HG03025 (cell line): ENCODE results near the gene APOL2.
"Not testable (repeated sequence)": the region's sequence is repeated elsewhere in the genome, so short reads cannot be mapped to it uniquely, and the experiment has no call there.

Source experiments
- ATAC-seq: cut with Tn5 transposase; IDR thresholded peaks from one replicate; pipeline ENCODE4 v1.9.1; 2021; ENCODE audit warnings: mild to moderate bottlenecking, moderate library complexity; ENCODE audit not compliant: unreplicated experiment, low FRiP score

The APOL2 gene

DNA sequence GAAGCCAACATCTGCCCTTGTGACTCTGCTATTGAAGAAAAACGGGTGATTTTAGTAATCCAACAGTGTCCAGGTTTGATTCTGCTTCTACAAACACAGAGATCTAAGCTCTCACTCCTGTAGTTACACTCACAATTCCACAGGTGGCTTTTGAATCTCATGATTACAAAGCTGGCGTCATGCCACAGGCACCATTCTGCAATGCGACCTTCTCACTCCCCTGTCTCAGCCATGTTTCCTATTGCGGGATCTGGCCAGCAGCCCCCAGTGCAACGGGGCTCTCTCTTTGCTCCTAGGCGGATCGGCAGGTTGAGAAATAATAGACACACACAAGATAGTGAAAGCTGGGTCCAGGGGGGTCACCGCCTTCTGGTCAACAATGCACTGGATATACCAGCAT lies 36.4 kb downstream of the APOL2 start:
- ATAC-seq, result not testable (repeated sequence)

DNA sequence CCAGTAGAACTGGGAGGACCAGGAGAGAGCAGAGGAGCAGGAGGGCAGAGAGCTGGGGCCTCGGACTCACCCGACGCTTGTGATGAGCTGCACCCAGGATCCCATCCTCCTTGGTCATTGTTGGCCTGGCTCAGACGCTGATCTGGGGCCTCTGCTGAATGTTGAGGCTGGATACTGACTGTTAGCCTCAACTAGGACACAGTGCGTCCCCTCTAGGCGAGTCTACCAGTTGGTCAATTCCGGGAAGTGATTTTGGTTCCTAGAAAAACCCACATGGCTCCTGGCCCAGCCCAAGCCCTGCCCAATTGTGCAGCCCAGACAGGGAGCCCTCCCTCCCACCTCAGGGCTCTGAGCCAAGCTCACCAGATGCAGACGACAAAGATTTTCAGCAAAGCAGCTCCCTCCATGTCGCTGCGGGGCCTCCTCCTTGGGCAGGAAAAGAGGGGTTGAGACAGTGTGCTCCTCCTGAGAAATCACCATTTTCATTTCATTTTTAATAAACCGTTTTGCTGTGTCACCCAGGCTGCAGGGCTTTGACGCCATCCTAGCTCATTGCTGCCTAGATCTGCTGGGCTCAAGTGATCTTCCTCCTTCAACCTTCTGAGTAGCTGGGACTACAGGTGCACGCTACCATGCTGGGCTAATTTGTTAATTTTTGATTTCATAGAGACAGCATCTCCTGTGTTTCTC lies 37.6 kb downstream of the APOL2 start, which contains the start of gene APOL4:
TSS of gene APOL4 (minus strand) at position 180 of the 690 bp plus-strand sequence. CDS start at position 105, 75 bp downstream.
- no peak for ATAC-seq

DNA sequence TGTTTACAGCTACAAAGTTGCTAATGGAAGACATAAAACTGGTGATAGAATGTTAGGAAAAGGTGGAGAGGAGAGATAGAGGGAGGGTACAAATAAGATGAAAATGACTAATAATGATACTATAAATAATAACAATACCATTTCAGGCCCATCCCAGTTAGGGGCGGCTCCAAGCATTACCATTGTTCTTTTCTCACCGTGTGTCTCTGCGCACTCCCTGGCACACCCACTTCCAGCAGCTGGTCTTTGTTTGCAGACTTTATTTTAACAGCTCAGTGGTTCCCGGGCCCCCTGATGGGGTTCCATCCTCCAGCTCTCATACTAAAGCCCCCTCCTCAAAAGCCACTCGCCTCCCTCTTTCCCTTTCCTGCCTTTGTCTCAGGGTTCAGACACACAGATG lies 38.3 kb downstream of the APOL2 start:
- not testable (repeated sequence) for ATAC-seq

DNA sequence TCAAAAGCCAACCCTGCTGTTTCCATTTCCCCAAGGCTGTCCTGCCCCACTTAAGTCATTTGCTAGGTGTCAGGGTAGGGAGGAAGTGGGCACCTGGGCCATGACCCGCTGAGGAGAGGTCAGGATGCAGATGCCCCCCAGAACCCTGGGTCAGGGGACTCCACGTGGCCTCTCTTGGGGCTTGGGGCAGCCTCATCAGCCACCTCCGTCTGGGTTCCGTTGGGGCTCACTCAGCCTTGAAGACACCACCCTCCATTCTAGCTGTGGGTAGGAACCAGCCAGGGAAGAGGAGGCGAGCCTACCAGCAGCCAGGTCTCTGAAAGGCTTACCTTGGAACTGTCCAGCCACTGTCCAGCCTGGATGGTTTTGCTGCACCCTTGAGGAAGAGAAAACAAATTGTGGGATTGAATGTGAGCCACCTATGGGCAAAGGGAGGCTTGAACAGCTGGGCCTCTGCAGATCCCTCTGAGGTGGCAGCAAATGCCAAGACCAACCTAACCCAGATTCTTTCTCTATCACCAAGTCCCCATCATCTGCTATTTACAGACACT lies 40.3 kb downstream of the APOL2 start:
- ATAC-seq, result no peak

DNA sequence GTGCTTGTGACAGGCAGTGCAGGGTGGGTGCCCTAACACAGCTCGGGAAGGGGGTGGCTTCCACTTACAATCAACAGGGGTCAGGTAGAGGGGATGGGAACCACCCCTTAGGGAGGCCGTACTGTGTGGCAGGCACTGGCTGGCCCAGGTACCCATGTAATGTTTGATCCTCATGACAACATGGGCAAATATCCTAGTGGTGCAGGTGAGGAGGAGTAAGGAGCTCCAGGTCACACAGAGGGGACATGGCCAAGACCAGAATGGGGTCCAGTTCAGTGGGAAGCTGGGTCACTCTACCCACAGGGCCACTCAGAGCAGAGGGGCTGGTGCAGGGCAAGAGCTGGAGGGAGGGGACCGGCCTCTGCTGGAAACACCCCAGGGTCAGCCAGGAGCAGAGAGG lies 40.8 kb downstream of the APOL2 start:
- no peak for ATAC-seq

DNA sequence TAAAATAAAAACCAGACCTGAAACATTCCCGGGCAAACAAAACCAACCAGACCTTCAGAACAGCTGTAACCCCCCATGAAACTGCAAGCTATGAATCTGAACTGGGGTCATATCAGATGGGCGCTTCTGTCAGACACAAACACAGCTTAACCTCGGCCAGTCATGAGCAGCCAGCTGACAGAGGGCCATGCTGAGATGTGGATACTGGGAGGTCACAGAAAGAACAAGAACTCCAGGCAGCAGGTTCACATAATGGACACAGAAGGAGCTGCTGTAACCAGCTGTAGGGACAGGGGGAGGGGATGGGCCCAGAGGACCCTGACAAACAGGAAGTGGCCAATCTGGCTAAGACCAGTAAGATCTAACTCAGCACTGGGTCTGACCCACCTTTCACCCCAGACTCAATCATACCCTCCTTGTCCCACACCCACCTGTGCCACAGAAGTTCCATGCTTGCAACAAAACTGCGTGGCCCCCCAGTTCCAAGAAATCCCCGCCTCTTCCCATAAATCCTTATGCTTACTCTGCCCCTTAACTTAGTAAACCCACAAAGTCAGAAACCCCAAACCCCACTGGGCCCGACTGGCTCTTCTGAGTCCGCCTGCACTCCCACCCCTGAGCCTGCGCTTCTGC lies 41.7 kb downstream of the APOL2 start:
- no peak for ATAC-seq

DNA sequence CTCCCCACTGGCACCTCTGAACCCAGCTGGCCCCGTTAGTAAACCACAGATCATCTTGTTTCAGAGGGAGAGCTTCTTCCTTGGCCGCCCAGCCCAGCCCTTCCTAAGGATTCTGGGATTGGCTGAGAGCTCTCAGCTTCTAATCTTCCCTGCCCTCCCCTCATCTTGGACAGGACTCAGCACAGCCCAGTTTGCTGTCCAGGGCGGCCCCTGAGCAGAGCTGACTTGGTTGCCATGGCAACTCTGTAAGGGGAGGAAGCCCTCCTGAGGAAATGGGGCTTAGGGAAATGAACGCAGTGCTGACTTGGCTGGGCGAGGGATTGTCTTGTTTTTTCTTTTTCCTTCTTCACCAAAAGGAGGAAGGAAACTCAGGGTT lies 42.3 kb downstream of the APOL2 start:
- no peak for ATAC-seq

DNA sequence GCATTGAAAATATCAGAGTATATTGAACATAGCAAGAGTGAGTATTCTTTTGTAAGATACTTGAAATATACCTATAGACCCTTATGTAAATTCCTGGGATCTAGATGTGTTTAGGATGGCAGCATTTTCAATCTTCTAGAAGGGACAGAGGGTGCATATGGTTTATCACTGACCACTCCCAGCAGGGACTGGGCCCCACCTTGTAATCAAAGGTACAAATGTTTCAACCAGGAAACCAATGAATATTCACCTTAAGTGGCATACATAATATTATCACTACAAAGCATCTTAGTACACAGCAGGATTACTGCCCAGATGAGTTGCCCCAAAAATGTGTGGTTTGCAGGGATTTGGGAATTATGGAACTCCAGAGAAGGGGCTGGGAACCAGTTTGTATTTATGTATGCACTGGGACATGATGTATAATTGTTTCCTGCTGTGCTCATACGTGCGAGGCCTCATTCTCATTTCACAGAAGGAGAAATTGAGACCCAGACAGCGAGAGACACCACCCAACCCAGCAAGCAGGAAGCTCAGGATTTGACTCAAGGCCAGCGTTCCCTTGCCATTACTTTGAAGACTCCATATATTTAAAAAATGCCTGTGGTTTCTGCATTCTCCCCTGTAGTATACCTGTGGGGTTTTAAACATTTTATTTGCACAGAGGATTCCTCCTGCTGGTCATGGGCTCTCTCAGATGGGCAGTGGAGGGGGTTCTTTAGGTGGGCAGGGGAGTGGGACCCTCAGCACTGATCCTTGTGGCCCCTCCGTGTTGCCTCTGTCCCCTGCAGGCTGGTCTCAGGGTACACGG lies 42.9 kb downstream of the APOL2 start:
- no peak for ATAC-seq

DNA sequence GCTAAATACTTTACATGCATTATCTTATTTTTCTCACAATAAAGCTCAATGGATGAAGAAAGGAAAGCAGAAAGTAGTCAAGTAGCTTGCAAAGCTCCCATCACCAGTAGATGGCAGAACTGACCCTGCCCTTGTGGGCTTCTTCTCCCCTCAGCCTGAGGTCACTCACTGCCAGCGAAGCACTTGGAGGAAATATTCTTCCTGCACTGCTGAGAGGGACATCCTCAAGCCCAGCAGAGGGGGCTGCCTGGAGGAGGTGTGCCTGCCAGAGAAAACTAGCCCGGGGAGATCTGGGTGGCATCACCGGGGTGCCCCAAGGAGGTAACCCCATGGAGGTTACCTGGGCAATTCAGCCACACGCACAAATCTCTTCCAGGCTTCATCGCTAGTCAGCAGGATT lies 44.4 kb downstream of the APOL2 start:
- no peak for ATAC-seq

DNA sequence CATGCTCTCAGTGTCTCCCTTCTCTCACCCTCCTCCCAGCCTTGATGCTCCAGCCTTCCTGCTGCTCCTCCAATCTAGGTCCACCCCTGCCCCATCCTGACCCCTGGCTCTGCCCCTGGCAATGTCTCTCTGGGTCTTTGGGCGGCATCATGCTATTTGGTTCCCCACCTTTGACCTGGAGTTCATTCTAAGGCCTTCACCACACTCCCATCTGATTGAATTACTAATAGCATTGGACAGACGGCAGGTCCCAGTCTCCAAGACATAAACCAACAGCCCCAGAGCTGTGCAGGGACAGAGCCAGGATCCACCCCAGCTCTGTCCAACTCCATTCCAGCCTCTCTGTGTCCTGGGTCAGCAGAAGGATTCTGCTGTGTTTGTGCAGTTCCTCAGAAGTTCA lies 44.9 kb downstream of the APOL2 start:
- ATAC-seq, result no peak

DNA sequence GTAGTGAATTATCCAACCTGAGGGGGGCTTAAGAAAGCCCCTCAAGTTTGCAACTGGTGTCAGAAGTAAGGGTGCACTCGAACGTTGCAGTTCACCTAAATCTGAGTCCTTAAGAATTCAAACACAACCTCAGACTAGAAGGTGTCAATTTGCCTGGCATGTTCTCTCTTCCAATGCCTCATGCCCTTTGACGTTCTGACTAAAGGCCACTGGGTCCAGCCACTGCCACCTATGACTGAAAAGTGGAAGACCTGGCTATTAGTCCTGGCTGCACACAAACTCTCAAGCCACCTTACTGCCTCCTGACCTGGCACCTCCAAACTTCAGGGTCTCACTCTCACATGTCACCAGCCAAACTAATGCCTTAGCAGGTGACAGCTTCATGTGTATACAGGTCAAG lies 45.8 kb downstream of the APOL2 start:
- ATAC-seq, result no peak

DNA sequence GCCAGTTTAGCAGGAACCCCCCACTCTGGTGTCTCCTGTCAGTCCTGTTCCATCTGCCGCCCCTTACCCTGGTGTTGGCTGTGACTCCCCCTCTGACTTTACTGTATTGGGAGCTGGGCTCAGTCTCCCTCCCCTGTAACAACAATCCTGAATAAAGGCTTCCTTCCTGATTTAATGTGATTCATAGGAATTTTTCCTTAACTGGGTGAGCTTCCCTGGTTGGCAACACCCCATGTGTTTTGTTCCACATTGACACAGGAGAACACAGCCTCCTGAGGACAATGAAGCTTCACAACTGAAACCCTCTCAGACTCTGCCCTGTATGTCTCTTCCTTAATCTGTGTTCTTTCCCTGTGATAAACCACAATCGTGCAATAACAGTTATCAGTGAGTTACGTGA lies 46.2 kb downstream of the APOL2 start:
- ATAC-seq, result no peak

DNA sequence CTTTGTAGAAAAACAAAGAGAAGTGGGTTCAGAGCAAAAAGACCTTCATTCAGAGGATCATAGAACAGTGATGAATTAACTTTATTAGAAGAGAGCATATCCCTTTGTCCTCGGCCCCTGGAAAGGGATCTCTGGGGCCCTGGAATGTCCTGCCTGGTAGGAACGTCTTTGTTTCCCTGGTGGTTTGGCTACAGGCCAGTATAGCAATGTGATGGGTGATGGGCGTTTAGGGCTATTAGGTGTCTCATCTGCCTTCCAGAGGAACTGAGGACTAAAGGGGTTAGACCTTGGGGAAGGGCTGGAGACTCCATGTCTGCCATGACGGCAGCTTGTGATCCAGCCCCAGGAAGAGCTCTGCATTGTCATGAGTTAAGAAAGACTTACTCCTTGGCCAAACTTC lies 46.8 kb downstream of the APOL2 start:
- no peak for ATAC-seq

DNA sequence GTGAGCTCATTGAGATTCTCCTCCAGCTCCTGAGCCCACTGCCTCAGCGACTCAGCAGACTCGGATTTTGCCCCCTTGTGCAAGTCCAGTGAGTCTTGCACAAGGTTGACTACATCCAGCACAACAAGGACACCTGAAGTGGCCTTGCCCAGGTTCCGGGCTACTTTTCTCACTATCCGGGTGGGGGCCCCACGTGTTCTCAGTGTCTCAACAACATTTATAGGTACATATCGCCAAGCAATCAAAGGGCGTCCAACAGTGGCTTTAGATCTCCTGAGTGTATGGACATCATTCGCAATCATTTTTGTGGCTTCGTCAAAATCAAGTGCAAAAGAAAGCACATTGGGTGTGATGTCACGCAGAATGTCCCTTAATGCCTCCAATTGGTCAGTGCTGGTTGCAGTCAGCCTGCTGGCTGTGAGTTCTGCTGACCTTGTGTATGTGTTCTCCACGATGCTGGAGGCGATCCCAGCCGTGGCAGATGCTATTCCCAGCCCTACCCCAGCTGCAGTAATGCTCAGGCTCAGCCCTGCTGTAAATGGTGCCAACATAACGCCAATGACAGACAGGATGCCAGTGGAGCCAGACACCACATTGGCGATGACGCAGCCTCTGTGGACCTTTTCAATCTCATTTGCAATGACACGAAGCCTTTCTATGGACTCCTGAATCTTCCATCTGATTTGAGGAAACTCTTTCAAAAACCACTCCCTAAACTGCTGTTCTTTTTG lies 48.1 kb downstream of the APOL2 start:
- no peak for ATAC-seq

DNA sequence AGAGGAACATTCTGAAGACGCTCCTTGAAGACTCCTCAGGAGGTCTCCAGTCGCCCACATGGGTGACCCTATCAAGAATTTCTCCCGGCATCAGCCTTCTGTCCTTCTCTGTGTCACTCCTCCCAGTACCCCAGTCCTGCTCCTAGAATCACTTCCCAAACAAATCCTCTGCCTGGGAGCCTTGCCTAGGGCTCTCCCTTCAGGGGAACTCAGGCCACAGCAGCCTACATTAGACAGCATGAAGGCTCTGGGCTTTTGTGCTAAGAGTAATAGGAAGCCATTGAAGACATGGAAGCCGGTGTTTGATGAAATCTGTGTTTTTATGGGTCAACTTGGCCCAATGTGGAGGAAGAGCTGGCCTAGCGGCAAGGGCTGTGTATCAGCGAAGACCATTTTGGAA lies 51.5 kb downstream of the APOL2 start:
- ATAC-seq, result not testable (repeated sequence)

DNA sequence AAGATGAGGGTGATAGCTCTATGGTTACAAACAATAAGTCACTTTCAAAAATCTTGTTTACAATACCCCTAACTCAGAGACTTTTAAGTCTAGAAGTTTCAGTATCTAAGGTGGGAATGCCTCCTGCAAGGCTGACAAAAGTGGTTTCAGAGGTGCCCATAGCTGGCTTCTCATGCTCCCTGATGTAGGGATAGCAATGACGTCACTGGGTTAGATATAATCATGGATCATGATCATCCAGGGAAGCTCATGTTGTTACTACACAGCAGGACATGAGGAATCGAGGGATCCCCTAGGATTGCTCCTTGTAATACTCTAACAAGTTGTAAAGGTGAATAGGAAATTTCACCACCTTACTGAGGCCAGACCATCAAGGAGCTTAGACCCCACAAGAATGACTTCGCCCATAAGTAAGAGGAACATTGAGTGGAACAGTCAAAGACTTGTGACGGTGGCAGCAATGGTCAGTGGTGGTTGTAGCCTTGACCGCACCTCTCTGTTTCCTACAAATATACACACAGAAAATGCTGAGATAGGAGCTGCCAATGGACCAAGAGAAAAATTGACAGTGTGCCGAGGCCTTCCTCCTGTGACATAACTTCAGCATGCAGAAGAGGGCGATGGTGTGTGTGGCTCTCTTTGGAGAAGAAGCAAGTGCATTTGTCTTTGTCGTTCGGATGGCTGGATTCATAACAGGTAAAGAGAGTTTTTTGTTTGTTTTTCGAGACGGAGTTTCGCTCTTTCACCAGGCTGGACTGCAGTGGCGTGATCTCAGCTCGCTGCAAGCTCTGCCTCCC lies 53.3 kb downstream of the APOL2 start:
- ATAC-seq, result no peak

DNA sequence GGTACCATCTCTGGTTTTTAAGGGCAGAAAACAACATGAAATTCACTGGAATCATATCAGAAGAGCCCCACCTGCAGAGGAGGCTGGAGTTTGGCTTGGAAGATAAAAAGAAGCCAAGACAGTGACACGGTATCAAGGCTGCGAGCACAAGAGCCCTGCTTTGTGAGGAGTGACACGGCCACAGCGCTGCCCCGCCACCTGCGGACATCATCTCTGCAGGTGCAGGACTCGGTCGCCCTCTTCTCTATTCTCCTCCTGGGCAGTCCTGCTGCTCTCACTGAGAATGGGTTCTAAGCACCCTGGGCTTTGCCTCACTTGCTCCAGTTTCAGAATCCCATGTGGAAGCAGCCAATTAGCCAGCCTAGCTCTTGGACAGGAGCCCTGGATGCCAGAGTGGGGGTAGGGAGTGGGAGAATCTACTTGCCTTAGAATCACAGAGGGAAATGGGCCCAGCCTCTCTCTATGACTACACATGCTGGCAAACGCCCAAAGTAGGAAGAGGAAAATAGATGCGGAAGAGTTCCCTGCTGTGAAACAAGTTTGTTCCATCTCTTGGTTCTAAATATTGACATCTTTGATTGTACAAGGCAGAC lies 54.8 kb downstream of the APOL2 start:
- ATAC-seq, result no peak

DNA sequence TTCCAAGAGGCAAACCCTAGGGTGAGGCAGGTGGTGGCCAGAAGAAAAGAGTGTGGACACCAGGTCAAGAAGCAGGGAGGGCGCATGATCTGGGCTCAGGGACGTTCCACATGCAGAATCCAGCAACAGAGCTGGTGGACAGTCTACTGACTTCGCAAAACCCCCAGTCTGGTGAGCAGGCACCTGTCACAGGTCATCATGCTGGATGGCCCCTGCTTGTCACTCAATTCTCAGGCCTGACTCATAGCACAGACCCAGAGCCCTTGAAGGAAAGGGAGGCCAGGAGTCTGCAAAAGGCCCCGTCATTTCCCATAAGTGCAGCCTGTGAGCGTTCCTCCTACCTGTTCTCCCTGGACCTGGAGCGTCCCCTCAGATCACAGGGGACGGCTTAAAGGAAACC lies 55.9 kb downstream of the APOL2 start:
- no peak for ATAC-seq

DNA sequence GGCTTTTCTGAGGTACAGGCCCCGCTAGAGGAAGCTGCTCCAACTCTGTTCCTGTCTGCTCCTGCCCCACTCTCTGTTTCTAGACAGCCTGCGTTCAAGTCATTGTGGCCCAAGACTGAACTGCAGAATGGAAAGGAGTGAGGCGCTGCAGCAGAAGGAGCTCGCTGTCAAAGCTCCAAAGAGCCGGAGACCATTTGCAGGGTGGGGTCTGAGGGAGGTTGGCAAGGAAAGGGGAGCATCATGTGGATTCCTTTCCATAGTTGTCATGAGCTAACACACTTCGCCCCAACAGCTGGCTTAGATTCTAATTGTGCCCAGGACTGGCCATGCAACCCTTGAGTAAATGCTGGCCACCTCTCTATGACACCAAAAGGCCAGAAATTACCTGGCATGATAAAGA lies 56.5 kb downstream of the APOL2 start:
- no peak for ATAC-seq
